Immature natural killer cell (primary cell): ENCODE results near the gene FILIP1L. TPM values are rescaled to one million over a fixed set of nuclear protein-coding genes. Genes with fewer than 3 reads are reported as not detected.

Experiments used
- DNase-seq, 3 donors: peaks; one replicate each; pipeline ENCODE4 v3.0.0; 2022; ENCODE audit warnings: mixed read lengths in 1 of 3
- H3K27ac Mint-ChIP-seq, 6 donors: one replicate each; pipeline ENCODE4 v1.8.0; 2020; ENCODE audit warnings: mixed read lengths in 6 of 6, mild to moderate bottlenecking in 5 of 6, inconsistent platforms in 4 of 6, moderate library complexity in 3 of 6
- H3K27me3 Mint-ChIP-seq, 3 donors: one replicate each; pipeline ENCODE4 v1.8.0; 2020 to 2021; ENCODE audit warnings: low read depth in 3 of 3, mild to moderate bottlenecking in 3 of 3, mixed read lengths in 3 of 3, moderate library complexity in 3 of 3, inconsistent platforms in 1 of 3
- H3K36me3 Mint-ChIP-seq, 3 donors: one replicate each; pipeline ENCODE4 v1.8.0; 2020; ENCODE audit warnings: mixed read lengths in 3 of 3, inconsistent platforms in 2 of 3, mild to moderate bottlenecking in 2 of 3
- H3K4me1 Mint-ChIP-seq, 2 donors: one replicate each; pipeline ENCODE4 v1.8.0; 2020; ENCODE audit warnings: inconsistent platforms in 2 of 2, mild to moderate bottlenecking in 2 of 2, mixed read lengths in 2 of 2, moderate library complexity in 1 of 2
- H3K4me3 Mint-ChIP-seq, 5 donors: one replicate each; pipeline ENCODE4 v1.8.0; 2020; ENCODE audit warnings: mild to moderate bottlenecking in 5 of 5, mixed read lengths in 5 of 5, inconsistent platforms in 3 of 5, moderate library complexity in 3 of 5
- H3K9me3 Mint-ChIP-seq, 6 donors: one replicate each; pipeline ENCODE4 v1.8.0; 2020; ENCODE audit warnings: mild to moderate bottlenecking in 6 of 6, mixed read lengths in 6 of 6, inconsistent platforms in 4 of 6, moderate library complexity in 3 of 6
- polyA plus RNA-seq, 3 donors: library from polyadenylated mRNA; unstranded; fragments of 300-500 nt; fragmentation: Illumina TruSeq; gene quantifications; one replicate each; pipeline ENCODE4 v1.2.3, GENCODE V29; 2021

Gene FILIP1L
- polyA plus RNA-seq, 3 donors from 2014 or later: 0.09 TPM; not detected in 2

- no peak for DNase-seq
- Mint-ChIP-seq H3K27ac (no peak overlapping the region), H3K9me3 (no peaks in the 10 kb centered on the region), H3K36me3 (no peaks in the 10 kb centered on the region), H3K4me1 (no peaks in the 10 kb centered on the region), H3K4me3 (no peak overlapping the region), H3K27me3 (no peaks in the 10 kb centered on the region)
These were observed 131.7 kb downstream of the FILIP1L start for GRCh38 chr3:99982650-99983049.

GRCh38 chr3:99981138-99981537 lies 133.2 kb downstream of the FILIP1L start:
- H3K4me3 Mint-ChIP-seq: no peak overlapping the region
- DNase-seq: no peak
- H3K9me3 Mint-ChIP-seq: no peaks in the 10 kb centered on the region
- no peaks in the 10 kb centered on the region for H3K4me1 Mint-ChIP-seq
- H3K36me3 Mint-ChIP-seq: no peaks in the 10 kb centered on the region
- H3K27me3 Mint-ChIP-seq: no peaks in the 10 kb centered on the region
- H3K27ac Mint-ChIP-seq: no peak overlapping the region

GRCh38 chr3:99980606-99981005 lies 133.7 kb downstream of the FILIP1L start:
- no peak for DNase-seq
- Mint-ChIP-seq H3K27ac (no peak overlapping the region), H3K27me3 (no peaks in the 10 kb centered on the region)

GRCh38 chr3:99978221-99978620 lies 136.1 kb downstream of the FILIP1L start:
- H3K4me3 Mint-ChIP-seq: no peak overlapping the region
- H3K27ac Mint-ChIP-seq: no peak overlapping the region
- no peaks in the 10 kb centered on the region for H3K36me3 Mint-ChIP-seq
- no peak for DNase-seq
- H3K9me3 Mint-ChIP-seq: no peaks in the 10 kb centered on the region
- H3K27me3 Mint-ChIP-seq: no peaks in the 10 kb centered on the region
- H3K4me1 Mint-ChIP-seq: no peaks in the 10 kb centered on the region

More at GRCh38 chr3:99980606-99981005, 133.7 kb downstream of the FILIP1L start:
- no peak overlapping the region for H3K4me3 Mint-ChIP-seq
- H3K9me3 Mint-ChIP-seq: no peaks in the 10 kb centered on the region
- H3K4me1 Mint-ChIP-seq: no peaks in the 10 kb centered on the region
- H3K36me3 Mint-ChIP-seq: no peaks in the 10 kb centered on the region

DNA sequence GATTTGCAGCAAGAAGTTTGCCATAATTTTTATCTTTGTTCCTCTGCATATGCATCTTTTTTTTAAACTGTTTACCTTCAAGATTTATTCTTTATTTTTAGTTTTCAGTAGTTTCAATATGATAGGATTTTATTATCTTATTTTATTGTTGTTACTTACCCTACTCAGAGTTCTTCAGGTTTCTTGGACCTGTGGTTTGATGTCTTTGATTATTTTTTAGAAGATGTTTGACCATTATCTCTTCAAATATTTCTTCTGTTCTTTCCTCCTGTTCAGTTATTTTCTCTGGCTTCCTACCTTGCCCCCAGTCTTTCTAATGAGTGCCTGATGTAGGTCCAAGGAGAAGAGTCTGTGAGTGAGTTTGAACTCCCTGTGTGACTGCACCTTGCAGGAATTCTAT lies 137.7 kb downstream of the FILIP1L start:
- H3K4me1 Mint-ChIP-seq: no peaks in the 10 kb centered on the region
- no peaks in the 10 kb centered on the region for H3K9me3 Mint-ChIP-seq
- H3K27me3 Mint-ChIP-seq: no peaks in the 10 kb centered on the region
- H3K27ac Mint-ChIP-seq: no peak overlapping the region
- H3K36me3 Mint-ChIP-seq: no peaks in the 10 kb centered on the region
- DNase-seq: no peak
- no peak overlapping the region for H3K4me3 Mint-ChIP-seq

DNA sequence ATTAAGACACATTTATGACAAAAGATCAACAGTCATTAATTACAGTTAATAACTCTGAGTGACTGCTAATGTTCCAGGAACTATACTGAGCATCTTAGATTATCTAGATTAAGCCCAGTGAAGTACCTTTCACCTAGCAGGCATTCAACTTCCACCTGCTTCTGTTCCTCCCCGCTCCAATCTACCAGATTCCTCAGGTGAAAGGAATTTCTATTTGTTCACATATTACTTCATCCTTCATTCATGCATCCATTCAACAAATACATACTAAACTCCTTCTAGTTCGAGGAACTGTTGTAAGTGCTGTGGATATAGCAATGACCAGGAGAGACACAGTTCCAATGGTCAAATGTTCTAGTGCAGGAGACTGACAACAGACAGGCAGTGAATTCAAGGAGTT lies 139.3 kb downstream of the FILIP1L start:
- Mint-ChIP-seq H3K4me1 (peaks cover 4 to 6% of the 10 kb centered on the region in 2 donors), H3K4me3 (no peak overlapping the region), H3K9me3 (no peaks in the 10 kb centered on the region), H3K27ac (no peak overlapping the region), H3K27me3 (peaks cover 0 to 1% (median 0%) of the 10 kb centered on the region in 3 donors), H3K36me3 (no peaks in the 10 kb centered on the region)
- DNase-seq: no peak

- H3K36me3 Mint-ChIP-seq: no peaks in the 10 kb centered on the region
- H3K4me3 Mint-ChIP-seq: no peak overlapping the region
- no peak for DNase-seq
- no peaks in the 10 kb centered on the region for H3K9me3 Mint-ChIP-seq
- H3K27me3 Mint-ChIP-seq: peaks cover 0 to 1% (median 0%) of the 10 kb centered on the region in 3 donors
- no peak overlapping the region for H3K27ac Mint-ChIP-seq
- H3K4me1 Mint-ChIP-seq: peaks cover 6 to 18% of the 10 kb centered on the region in 2 donors
These were observed 141.8 kb downstream of the FILIP1L start for GRCh38 chr3:99972380-99973104.

DNA sequence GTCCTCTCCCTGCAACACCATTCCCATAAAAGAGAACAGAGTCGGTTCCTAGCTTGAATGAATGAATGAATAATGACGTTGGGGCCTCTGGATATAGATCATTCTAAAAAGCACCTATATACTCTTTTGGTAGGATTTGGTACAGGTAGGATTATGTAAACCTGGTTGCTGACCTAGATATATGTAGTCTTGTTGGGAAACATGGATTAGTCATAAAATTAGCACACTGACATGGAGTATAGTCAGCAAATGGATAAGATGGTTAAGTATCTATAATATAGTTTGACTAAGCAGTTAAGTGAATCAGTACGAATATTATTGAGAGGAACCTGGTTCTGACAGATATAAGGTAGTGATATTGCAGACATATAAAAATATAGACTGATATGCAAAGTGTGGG lies 142.5 kb downstream of the FILIP1L start:
- no peaks in the 10 kb centered on the region for H3K9me3 Mint-ChIP-seq
- no peak overlapping the region for H3K27ac Mint-ChIP-seq
- no peak for DNase-seq
- no peaks in the 10 kb centered on the region for H3K36me3 Mint-ChIP-seq
- peaks cover 0 to 1% (median 0%) of the 10 kb centered on the region in 3 donors for H3K27me3 Mint-ChIP-seq
- H3K4me1 Mint-ChIP-seq: peaks cover 6 to 18% of the 10 kb centered on the region in 2 donors
- H3K4me3 Mint-ChIP-seq: no peak overlapping the region

DNA sequence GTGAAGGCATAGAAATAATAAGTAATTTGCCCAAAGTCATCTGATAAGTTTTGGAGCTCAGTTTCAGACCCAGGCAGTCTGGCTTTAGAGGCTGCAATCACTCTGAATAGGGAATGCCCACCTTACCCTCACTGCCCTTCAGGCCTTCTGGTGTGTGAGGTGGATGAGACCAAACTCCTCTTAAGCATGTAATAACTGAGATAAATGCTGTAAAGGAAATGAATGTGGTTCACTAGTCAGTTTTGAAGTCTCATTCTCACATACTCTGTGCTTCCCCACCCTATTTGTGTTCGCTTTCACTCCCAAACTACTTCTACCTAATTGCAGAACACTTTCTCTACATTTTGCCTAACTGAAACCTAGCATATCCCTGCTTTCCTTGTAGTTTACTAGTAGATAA lies 144.1 kb downstream of the FILIP1L start:
- no peak for DNase-seq
- peaks cover 0 to 1% (median 0%) of the 10 kb centered on the region in 3 donors for H3K27me3 Mint-ChIP-seq

DNA sequence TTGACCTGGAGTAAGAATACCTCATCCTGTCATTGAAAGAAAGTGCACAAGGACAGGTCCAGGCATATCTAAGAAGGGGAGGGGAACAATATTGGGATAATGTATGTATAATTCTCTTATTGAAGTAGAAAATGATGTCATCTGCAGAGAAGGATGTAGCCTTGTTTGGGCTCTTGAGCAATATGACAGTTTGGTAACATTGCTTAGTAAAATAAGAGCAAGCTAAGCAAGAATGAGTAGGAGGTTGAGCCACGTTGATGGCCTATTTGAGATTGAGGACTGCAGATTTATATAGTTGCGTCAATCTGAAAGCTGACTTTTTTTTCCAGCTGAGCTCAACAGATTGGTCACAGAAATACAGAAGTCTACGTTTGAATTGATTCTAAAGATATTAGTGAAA lies 145.2 kb downstream of the FILIP1L start:
- H3K36me3 Mint-ChIP-seq: no peaks in the 10 kb centered on the region
- no peak overlapping the region for H3K4me3 Mint-ChIP-seq
- H3K27ac Mint-ChIP-seq: no peak overlapping the region
- peaks cover 6 to 18% of the 10 kb centered on the region in 2 donors for H3K4me1 Mint-ChIP-seq
- DNase-seq: no peak
- H3K27me3 Mint-ChIP-seq: peaks cover 0 to 1% (median 0%) of the 10 kb centered on the region in 3 donors
- no peaks in the 10 kb centered on the region for H3K9me3 Mint-ChIP-seq

More for the DNA sequence above, 144.1 kb downstream of the FILIP1L start:
- Mint-ChIP-seq H3K27ac (no peak overlapping the region), H3K4me3 (no peak overlapping the region), H3K4me1 (peaks cover 6 to 18% of the 10 kb centered on the region in 2 donors), H3K9me3 (no peaks in the 10 kb centered on the region), H3K36me3 (no peaks in the 10 kb centered on the region)

- Mint-ChIP-seq H3K4me3 (no peak overlapping the region), H3K36me3 (no peaks in the 10 kb centered on the region), H3K4me1 (peaks cover 6 to 18% of the 10 kb centered on the region in 2 donors), H3K27me3 (peaks cover 0 to 4% (median 0%) of the 10 kb centered on the region in 3 donors), H3K27ac (no peak overlapping the region), H3K9me3 (no peaks in the 10 kb centered on the region)
- no peak for DNase-seq
These were observed 146.5 kb downstream of the FILIP1L start for GRCh38 chr3:99967796-99968195.

- peaks cover 0 to 4% (median 0%) of the 10 kb centered on the region in 3 donors for H3K27me3 Mint-ChIP-seq
These were observed 147.5 kb downstream of the FILIP1L start for GRCh38 chr3:99966662-99967416.

DNA sequence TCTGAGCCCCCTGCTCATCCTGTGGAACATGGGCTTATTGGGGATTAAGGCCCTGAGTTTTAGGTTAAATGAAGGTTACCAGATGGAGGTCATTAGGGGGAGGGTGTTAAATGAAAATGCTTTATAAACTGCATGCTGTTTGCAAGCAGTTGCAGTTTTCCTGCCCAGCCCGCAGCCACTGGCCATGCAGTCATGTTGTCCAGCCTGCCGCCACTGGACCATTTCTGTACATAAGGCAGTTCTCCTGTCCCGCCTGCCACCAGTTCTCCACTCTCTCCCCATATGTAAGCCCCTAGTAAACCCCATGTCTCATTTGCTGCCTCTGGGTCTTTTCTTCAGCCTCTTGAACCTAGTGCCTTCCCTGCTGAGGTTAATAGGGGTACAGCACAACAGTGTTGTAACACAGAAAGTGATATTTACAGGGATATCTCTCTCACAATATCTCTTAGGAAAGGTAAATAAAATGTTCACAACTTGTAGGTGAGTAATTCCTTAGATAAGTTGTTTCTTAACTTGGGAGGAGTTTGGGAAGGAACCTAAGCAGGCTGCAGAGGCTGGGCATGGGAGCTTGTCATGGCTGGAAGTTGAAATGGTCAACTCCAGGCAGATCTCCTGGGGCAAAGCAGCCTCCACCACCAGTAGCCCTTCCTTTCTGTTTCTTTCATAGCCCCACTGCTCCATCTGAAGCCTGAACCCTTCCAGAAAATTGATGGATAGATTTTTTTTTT lies 148.5 kb downstream of the FILIP1L start:
- no peak overlapping the region for H3K4me3 Mint-ChIP-seq
- no peak for DNase-seq
- H3K36me3 Mint-ChIP-seq: peaks cover 0 to 4% (median 0%) of the 10 kb centered on the region in 3 donors
- H3K27me3 Mint-ChIP-seq: peaks cover 0 to 4% (median 0%) of the 10 kb centered on the region in 3 donors
- H3K4me1 Mint-ChIP-seq: peaks cover 6 to 18% of the 10 kb centered on the region in 2 donors
- no peaks in the 10 kb centered on the region for H3K9me3 Mint-ChIP-seq
- H3K27ac Mint-ChIP-seq: no peak overlapping the region

More at GRCh38 chr3:99966662-99967416, 147.5 kb downstream of the FILIP1L start:
- Mint-ChIP-seq H3K4me3 (no peak overlapping the region), H3K27ac (no peak overlapping the region), H3K9me3 (no peaks in the 10 kb centered on the region), H3K4me1 (peaks cover 6 to 18% of the 10 kb centered on the region in 2 donors), H3K36me3 (peaks cover 0 to 3% (median 0%) of the 10 kb centered on the region in 3 donors)
- no peak for DNase-seq

DNA sequence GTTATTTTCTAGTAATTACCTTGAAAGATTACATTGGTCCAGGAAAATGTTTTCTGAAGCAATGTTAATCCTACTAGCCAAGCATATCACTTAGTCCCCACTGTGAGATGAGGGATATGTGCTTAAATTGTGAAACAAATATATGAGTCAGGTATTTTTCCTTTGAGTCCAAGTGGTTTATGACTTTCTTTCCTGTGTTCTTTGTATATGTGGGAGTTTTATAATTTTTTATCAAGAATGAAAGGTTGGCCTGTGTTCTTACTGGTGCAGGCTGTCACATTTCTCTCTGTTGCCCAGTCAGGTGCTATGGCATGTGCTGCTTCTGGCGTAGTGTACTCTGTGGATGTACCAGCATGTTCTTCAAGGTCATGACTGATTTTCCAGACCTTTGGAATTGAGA lies 149.2 kb downstream of the FILIP1L start:
- peaks cover 0 to 2% (median 0%) of the 10 kb centered on the region in 3 donors for H3K27me3 Mint-ChIP-seq
- no peak overlapping the region for H3K4me3 Mint-ChIP-seq
- H3K36me3 Mint-ChIP-seq: peaks cover 0 to 4% (median 0%) of the 10 kb centered on the region in 3 donors
- no peaks in the 10 kb centered on the region for H3K9me3 Mint-ChIP-seq
- H3K27ac Mint-ChIP-seq: no peak overlapping the region
- DNase-seq: no peak
- peaks cover 2 to 13% of the 10 kb centered on the region in 2 donors for H3K4me1 Mint-ChIP-seq
